HG03045 (cell line): ENCODE measurements around the gene ABCC4.
A peak's percentile ranks its signal among the peaks of the same experiment; 100 is the strongest.

Experiments
- ATAC-seq: cut with Tn5 transposase; IDR thresholded peaks from one replicate; pipeline ENCODE4 v1.9.1; 2021; ENCODE audit warnings: mild to moderate bottlenecking, moderate library complexity; ENCODE audit not compliant: unreplicated experiment

The ABCC4 gene

GRCh38 chr13:95301183-95301967 lies at the start of gene ABCC4:
TSS of gene ABCC4 (minus strand) at chr13:95301451. CDS start at chr13:95301314, 137 bp downstream.
- ATAC-seq: peak; percentile 90

GRCh38 chr13:95349267-95349666 lies 48.0 kb upstream of the ABCC4 start:
- ATAC-seq: no peak

GRCh38 chr13:95343944-95344343 lies 42.7 kb upstream of the ABCC4 start:
- ATAC-seq: no peak

- no peak for ATAC-seq
Measured at GRCh38 chr13:95341441-95341840, 40.2 kb upstream of the ABCC4 start.

GRCh38 chr13:95338905-95339304 lies 37.7 kb upstream of the ABCC4 start:
- ATAC-seq: no peak

GRCh38 chr13:95337597-95337996 lies 36.3 kb upstream of the ABCC4 start:
- ATAC-seq: no peak

- ATAC-seq: no peak
Measured at GRCh38 chr13:95335667-95336066, 34.4 kb upstream of the ABCC4 start.

GRCh38 chr13:95328386-95328785 lies 27.1 kb upstream of the ABCC4 start:
- ATAC-seq: no peak

- no peak for ATAC-seq
Measured at GRCh38 chr13:95327190-95327589, 25.9 kb upstream of the ABCC4 start.

GRCh38 chr13:95326695-95327094 lies 25.4 kb upstream of the ABCC4 start:
- no peak for ATAC-seq

GRCh38 chr13:95325485-95325884 lies 24.2 kb upstream of the ABCC4 start:
- ATAC-seq: no peak

- no peak for ATAC-seq
Measured at GRCh38 chr13:95323930-95324662, 22.8 kb upstream of the ABCC4 start.

- ATAC-seq: no peak
Measured at GRCh38 chr13:95319551-95320274, 18.5 kb upstream of the ABCC4 start.

- ATAC-seq: no peak
Measured at GRCh38 chr13:95317039-95317989, 16.1 kb upstream of the ABCC4 start.

- ATAC-seq: no peak
Measured at GRCh38 chr13:95315752-95316151, 14.5 kb upstream of the ABCC4 start.

- no peak for ATAC-seq
Measured at GRCh38 chr13:95307507-95307906, 6.3 kb upstream of the ABCC4 start.

- no peak for ATAC-seq
Measured at GRCh38 chr13:95304453-95304852, 3.2 kb upstream of the ABCC4 start.

- no peak for ATAC-seq
Measured at GRCh38 chr13:95301968-95302393, 730 bp upstream of the ABCC4 start.

GRCh38 chr13:95300625-95301182 lies 547 bp downstream of the ABCC4 start:
- ATAC-seq: peak; percentile 44

- no peak for ATAC-seq
Measured at GRCh38 chr13:95298971-95299621, 2.2 kb downstream of the ABCC4 start.
